H1 (cell line): Measurements from ENCODE around the gene TET1. TPM values are rescaled to one million over a fixed set of nuclear protein-coding genes. Genes with fewer than 3 reads are reported as not detected.

Experiments used
- CTCF ChIA-PET: fragments of 300-600 bp; sonication (Branson Sonifier 250); formaldehyde crosslinking; loops from one replicate; lab custom pipeline; 2021; ENCODE audit not compliant: partially characterized antibody; lab: Charles Lee
- POLR2A ChIA-PET: fragments of 300-600 bp; sonication (Branson Sonifier 250); formaldehyde crosslinking; loops from one replicate; lab custom pipeline; 2021; ENCODE audit warnings: inconsistent platforms; ENCODE audit not compliant: partially characterized antibody; lab: Charles Lee
- DNase-seq, 2 experiments: peaks; one replicate each; pipeline versions ENCODE4 v3.0.0 to v3.0.0-alpha.2; 2010 to 2022; ENCODE audit warnings: low spot score in 2 of 2, low read depth in 1 of 2, mixed read lengths in 1 of 2
- FAIRE-seq: peaks from 2 replicates; lab custom pipeline; 2011; peaks lifted over from hg19 to GRCh38; lab: Jason Lieb, UNC
- H2AFZ ChIP-seq: 2 replicates; pipeline ENCODE4 v1.8.1; 2012; ENCODE audit warnings: low read length, inconsistent platforms
- H2AK5ac ChIP-seq: 2 replicates; pipeline ENCODE4 v1.6.1; 2013; ENCODE audit warnings: low read depth, low read length
- H2BK120ac ChIP-seq: replicated peaks from 2 replicates; pipeline ENCODE3; 2013; ENCODE audit warnings: low read depth, low read length, inconsistent platforms
- H2BK12ac ChIP-seq: 2 replicates; pipeline ENCODE4 v1.6.1; 2013; ENCODE audit warnings: low read depth, low read length
- H2BK15ac ChIP-seq: 2 replicates; pipeline ENCODE4 v1.6.1; 2013; ENCODE audit warnings: low read length
- H2BK20ac ChIP-seq: 2 replicates; pipeline ENCODE4 v1.6.1; 2013; ENCODE audit warnings: low read length
- H2BK5ac ChIP-seq: 2 replicates; pipeline ENCODE4 v1.6.1; 2013; ENCODE audit warnings: low read depth, low read length
- H3K14ac ChIP-seq: 2 replicates; pipeline ENCODE4 v1.6.1; 2013; ENCODE audit warnings: inconsistent platforms; ENCODE audit not compliant: insufficient read length
- H3K18ac ChIP-seq: 2 replicates; pipeline ENCODE4 v1.6.1; 2013; ENCODE audit warnings: low read length; ENCODE audit errors: extremely low read depth
- H3K23ac ChIP-seq: 2 replicates; pipeline ENCODE4 v1.6.1; 2013; ENCODE audit warnings: inconsistent platforms; ENCODE audit not compliant: insufficient read length
- H3K23me2 ChIP-seq: 2 replicates; pipeline ENCODE4 v1.6.1; 2013; ENCODE audit warnings: low read depth, low read length
- H3K27ac ChIP-seq: 2 replicates; pipeline ENCODE4 v1.6.1; 2011; ENCODE audit warnings: low read depth, low read length, inconsistent platforms
- H3K27me3 ChIP-seq, 4 experiments: replicated peaks in 1 of 4; 1 replicate in 1 of 4; 2 replicates in 3 of 4; pipeline versions ENCODE4 v1.6.1 to v1.8.1; 2011 to 2013; ENCODE audit warnings: low read length in 3 of 4, mild to moderate bottlenecking in 3 of 4, inconsistent platforms in 2 of 4, mixed read lengths in 2 of 4, moderate library complexity in 1 of 4; ENCODE audit not compliant: control insufficient read depth in 3 of 4, insufficient read depth in 3 of 4; ENCODE audit errors: extremely low read depth in 1 of 4
- H3K36me3 ChIP-seq, 4 experiments: 2 replicates each; pipeline versions ENCODE4 v1.6.1 to v1.8.1; 2011 to 2013; ENCODE audit warnings: mild to moderate bottlenecking in 4 of 4, low read length in 3 of 4, moderate library complexity in 2 of 4, control low read depth in 1 of 4, inconsistent platforms in 1 of 4; ENCODE audit not compliant: insufficient read depth in 4 of 4, control insufficient read depth in 2 of 4
- H3K4ac ChIP-seq: replicated peaks from 2 replicates; pipeline ENCODE3; 2013; ENCODE audit warnings: low read length, low read depth, mixed read lengths, inconsistent platforms; ENCODE audit not compliant: insufficient read length
- H3K4me1 ChIP-seq, 4 experiments: replicated peaks in 1 of 4; 1 replicate in 1 of 4; 2 replicates in 3 of 4; pipeline versions ENCODE4 v1.6.1 to v1.8.1; 2011 to 2013; ENCODE audit warnings: low read length in 3 of 4, inconsistent platforms in 2 of 4, mixed read lengths in 1 of 4; ENCODE audit not compliant: insufficient read depth in 4 of 4, control insufficient read depth in 3 of 4
- H3K4me2 ChIP-seq, 2 experiments: 2 replicates each; pipeline versions ENCODE4 v1.6.1 to v1.8.1; 2011 to 2013; ENCODE audit warnings: low read depth in 2 of 2, low read length in 2 of 2, control low read depth in 1 of 2, inconsistent platforms in 1 of 2, mild to moderate bottlenecking in 1 of 2; ENCODE audit not compliant: insufficient read depth in 1 of 2
- H3K4me3 ChIP-seq, 4 experiments: fragments of 200-600, 300-600 bp in 1 of 4; sonication (generic), shearing (Covaris generic), sonication (Bioruptor Twin) in 1 of 4; 2 replicates each; pipeline versions ENCODE4 v1.5.1 to v1.8.1; 2011 to 2016; ENCODE audit warnings: low read length in 4 of 4, low read depth in 3 of 4, control low read depth in 2 of 4, inconsistent platforms in 2 of 4, mild to moderate bottlenecking in 2 of 4, mixed read lengths in 1 of 4, moderate library complexity in 1 of 4; ENCODE audit not compliant: insufficient read depth in 2 of 4; ENCODE audit errors: extremely low read depth in 1 of 4
- H3K56ac ChIP-seq: replicated peaks from 2 replicates; pipeline ENCODE3; 2013; ENCODE audit warnings: low read depth, mild to moderate bottlenecking, mixed read lengths, low read length, inconsistent platforms; ENCODE audit not compliant: insufficient read length
- H3K79me1 ChIP-seq: 2 replicates; pipeline ENCODE4 v1.6.1; 2013; ENCODE audit warnings: low read depth, low read length, control low read depth
- H3K79me2 ChIP-seq, 2 experiments: 2 replicates each; pipeline versions ENCODE4 v1.6.1 to v1.8.1; 2012 to 2013; ENCODE audit warnings: low read length in 2 of 2, mild to moderate bottlenecking in 2 of 2, inconsistent platforms in 1 of 2; ENCODE audit not compliant: insufficient read depth in 2 of 2, control insufficient read depth in 1 of 2
- H3K9ac ChIP-seq, 4 experiments: replicated peaks in 1 of 4; 1 replicate in 1 of 4; 2 replicates in 3 of 4; pipeline versions ENCODE4 v1.6.1 to v1.8.1; 2011 to 2013; ENCODE audit warnings: low read depth in 3 of 4, low read length in 3 of 4, control low read depth in 2 of 4, mild to moderate bottlenecking in 2 of 4, moderate library complexity in 2 of 4, inconsistent platforms in 1 of 4; ENCODE audit errors: extremely low read depth in 1 of 4
- H3K9me3 ChIP-seq, 2 experiments: 2 replicates each; pipeline versions ENCODE4 v1.6.1 to v1.8.1; 2012 to 2013; ENCODE audit warnings: mild to moderate bottlenecking in 2 of 2, moderate library complexity in 2 of 2, control low read depth in 1 of 2, inconsistent platforms in 1 of 2, low read depth in 1 of 2, low read length in 1 of 2, mixed read lengths in 1 of 2; ENCODE audit not compliant: insufficient read depth in 2 of 2
- H4K20me1 ChIP-seq, 2 experiments: replicated peaks in 1 of 2; 2 replicates each; pipeline versions ENCODE3 to v1.8.1; 2011 to 2013; ENCODE audit warnings: inconsistent platforms in 2 of 2, low read length in 2 of 2, mild to moderate bottlenecking in 1 of 2; ENCODE audit not compliant: insufficient read depth in 2 of 2, control insufficient read depth in 1 of 2
- H4K5ac ChIP-seq: 2 replicates; pipeline ENCODE4 v1.6.1; 2013; ENCODE audit warnings: low read length, low read depth, mixed read lengths, inconsistent platforms; ENCODE audit not compliant: insufficient read length
- H4K8ac ChIP-seq: 2 replicates; pipeline ENCODE4 v1.8.0; 2013; ENCODE audit warnings: mild to moderate bottlenecking, moderate library complexity, low read length, inconsistent platforms; ENCODE audit not compliant: insufficient read depth; ENCODE audit errors: extremely low read depth
- H4K91ac ChIP-seq: replicated peaks from 2 replicates; pipeline ENCODE3; 2013; ENCODE audit warnings: low read length, mixed read lengths, inconsistent platforms; ENCODE audit not compliant: insufficient read length
- ASH2L ChIP-seq: fragments of 200-600, 300-600 bp; sonication (generic); IDR thresholded peaks from one replicate; pipeline ENCODE4 v1.7.1; 2017; ENCODE audit warnings: low read length
- CBX5 ChIP-seq: fragments of 300-800, 300-1000 bp; sonication (generic); IDR thresholded peaks from 2 replicates; pipeline ENCODE4 v1.7.1; 2016; ENCODE audit warnings: antibody characterized with exemption, low read length, low read depth
- CEBPB ChIP-seq: IDR thresholded peaks from 2 replicates; pipeline ENCODE4 v1.6.1; 2012; ENCODE audit warnings: low read depth, low read length
- EP300 ChIP-seq, 2 experiments: IDR thresholded peaks; 1 replicate in 1 of 2; 2 replicates in 1 of 2; pipeline ENCODE4 v1.6.1; 2011 to 2012; ENCODE audit warnings: low read depth in 2 of 2, low read length in 2 of 2, mild to moderate bottlenecking in 2 of 2, borderline replicate concordance in 1 of 2, inconsistent platforms in 1 of 2, moderate library complexity in 1 of 2
- JUND ChIP-seq: IDR thresholded peaks from 2 replicates; pipeline ENCODE4 v1.6.1; 2011; ENCODE audit warnings: mild to moderate bottlenecking, improper control_type of control experiment, low read length
- KDM1A ChIP-seq: fragments of 200-600, 300-600 bp; sonication (generic); IDR thresholded peaks from 2 replicates; pipeline ENCODE4 v1.7.1; 2016; ENCODE audit warnings: mild to moderate bottlenecking, low read length, borderline replicate concordance
- NANOG ChIP-seq: IDR thresholded peaks from 2 replicates; pipeline ENCODE4 v1.6.1; 2011; ENCODE audit warnings: low read length, low read depth, mild to moderate bottlenecking, inconsistent platforms; ENCODE audit not compliant: insufficient read depth, poor library complexity, severe bottlenecking
- PHF8 ChIP-seq: fragments of 200-600 bp; sonication (generic); conservative IDR thresholded peaks from 2 replicates; pipeline ENCODE4 v1.7.1; 2012; ENCODE audit warnings: low read depth, mild to moderate bottlenecking, inconsistent platforms, low read length, moderate library complexity
- POLR2A ChIP-seq, 2 experiments: IDR thresholded peaks; 1 replicate in 1 of 2; 2 replicates in 1 of 2; pipeline ENCODE4 v1.6.1; 2011; ENCODE audit warnings: low read depth in 2 of 2, low read length in 2 of 2, mild to moderate bottlenecking in 2 of 2; ENCODE audit errors: control extremely low read depth in 1 of 2
- SIN3A ChIP-seq, 2 experiments: IDR thresholded peaks in 1 of 2; conservative IDR thresholded peaks in 1 of 2; 2 replicates each; pipeline ENCODE4 v1.6.1; 2011 to 2012; ENCODE audit warnings: low read length in 2 of 2, improper control_type of control experiment in 1 of 2, low read depth in 1 of 2, mild to moderate bottlenecking in 1 of 2
- SIX5 ChIP-seq: IDR thresholded peaks from 2 replicates; pipeline ENCODE4 v1.6.1; 2011; ENCODE audit warnings: mild to moderate bottlenecking, low read depth, low read length
- SP2 ChIP-seq: IDR thresholded peaks from 2 replicates; pipeline ENCODE4 v1.6.1; 2012; ENCODE audit warnings: mild to moderate bottlenecking, low read length, inconsistent platforms
- TAF7 ChIP-seq: optimal IDR thresholded peaks from 2 replicates; pipeline ENCODE3; 2011; ENCODE audit warnings: low read depth, mild to moderate bottlenecking, inconsistent platforms, low read length, moderate library complexity, borderline replicate concordance
- TEAD4 ChIP-seq: IDR thresholded peaks from 2 replicates; pipeline ENCODE4 v1.6.1; 2012; ENCODE audit warnings: low read depth, low read length, inconsistent platforms, mixed read lengths
- WGBS, 2 experiments: shearing (Covaris generic) in 1 of 2; methylation state at CpG; one replicate each; pipeline versions ENCODE4 v1.1.6 to v1.1.7; 2013 to 2015; ENCODE audit warnings: low lambda C conversion rate in 2 of 2, mixed read lengths in 2 of 2, inconsistent platforms in 1 of 2, low coverage in 1 of 2, missing lambda C conversion rate in 1 of 2; ENCODE audit not compliant: insufficient replicate concordance in 2 of 2, insufficient coverage in 1 of 2, insufficient read length in 1 of 2; ENCODE audit errors: extremely low coverage in 1 of 2, missing lambda C conversion rate in 1 of 2; 5-methylcytosine and 5-hydroxymethylcytosine counted together
- polyA plus RNA-seq, 7 experiments: library from polyadenylated mRNA; depleted of rRNA in 3 of 7; stranded (reverse) in 5 of 7; unstranded in 2 of 7; fragments of >200 nt in 5 of 7; fragments of 200-250 nt in 2 of 7; gene quantifications; 1 replicate in 5 of 7; 2 replicates in 1 of 7; 4 replicates in 1 of 7; pipeline versions ENCODE4 v1.2.1 to v1.2.3, GENCODE V29; 2011 to 2013; ENCODE audit warnings: missing spikeins in 2 of 7, mixed read lengths in 2 of 7
- total RNA-seq: library from RNA; stranded (reverse); fragmentation: NEBNext Ultra II Directional; extraction: Animal tissue kit (Norgen Biotek cat#: 25700); gene quantifications from 2 replicates; pipeline ENCODE4 v1.2.1, GENCODE V29; 2021

TET1 gene
- total and polyA plus RNA-seq, 2 of the 8 experiments (the other 6 are each of a cell fraction or from before 2014, with no cell fraction given) = 15.2 to 69.3 TPM

DNA sequence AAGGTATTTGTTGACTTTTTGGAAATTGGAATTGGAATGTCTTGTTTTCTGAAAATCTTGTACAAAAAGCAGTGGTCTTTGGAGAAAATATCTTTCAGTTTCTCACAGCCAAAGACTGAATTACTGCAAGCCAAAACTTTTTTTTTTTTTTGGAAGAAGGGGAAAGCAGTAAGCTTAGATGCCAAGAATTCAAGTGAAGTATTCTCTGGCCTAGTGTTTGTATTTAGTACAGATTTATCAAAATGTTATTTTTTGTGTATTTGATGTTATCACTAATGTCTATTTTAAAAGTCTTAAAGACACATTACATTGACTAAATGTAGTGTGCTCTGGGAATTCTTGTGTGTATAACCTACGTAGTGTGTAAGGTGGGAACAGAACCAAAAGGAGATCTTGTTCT is 6.2 kb downstream of the TET1 start:
- H4K20me1 ChIP-seq = peaks cover 8 to 9% of the 10 kb centered on the region in 2 experiments
- peaks cover 0 to 20% (median 8%) of the 10 kb centered on the region in 4 experiments; a peak in 6 of 7 replicates for H3K4me1 ChIP-seq
- H3K23me2 ChIP-seq = peaks cover 13% of the 10 kb centered on the region
- H3K27ac ChIP-seq = no peak overlapping the region
- H3K14ac ChIP-seq = no peak overlapping the region
- H3K79me2 ChIP-seq = peaks cover 33 to 92% of the 10 kb centered on the region in 2 experiments
- no peak overlapping the region for H3K4me3 ChIP-seq
- peaks cover 4% of the 10 kb centered on the region for H3K79me1 ChIP-seq
- H4K8ac ChIP-seq = no peak overlapping the region
- no peak overlapping the region for H2BK15ac ChIP-seq
- no peak overlapping the region for H2BK12ac ChIP-seq
- no peak overlapping the region for H3K4me2 ChIP-seq
- H3K9ac ChIP-seq = no peak overlapping the region
- H2BK20ac ChIP-seq = no peak overlapping the region
- H2AK5ac ChIP-seq = no peak overlapping the region
- H2BK5ac ChIP-seq = no peak overlapping the region
- no peak overlapping the region for H2BK120ac ChIP-seq
- DNase-seq (no peak), FAIRE-seq (no peak)
- H2AFZ ChIP-seq = no peak overlapping the region
- H3K23ac ChIP-seq = no peak overlapping the region
- no peaks in the 10 kb centered on the region for H3K9me3 ChIP-seq
- H3K56ac ChIP-seq = no peak overlapping the region
- H3K36me3 ChIP-seq = 0 out of 8 replicates have a peak, but pooled peaks cover 0 to 3% (median 0%) of the 10 kb centered on the region in 4 experiments
- no peaks in the 10 kb centered on the region for H3K27me3 ChIP-seq
- CTCF ChIA-PET = interaction anchor here (1.7 kb wide), 1 partner anchor 16 kb away, joined by 11 read pairs; no protein-coding TSS in a partner anchor
- no peak overlapping the region for H4K5ac ChIP-seq
- POLR2A ChIA-PET = no interaction called here
- no peak overlapping the region for H4K91ac ChIP-seq
- H3K18ac ChIP-seq = no peak overlapping the region
- WGBS, 2 experiments = 92% methylated on average over 1 of the region's 1 CpG; no CpG with 5 or more reads in 1 of the 2 experiments
- no peak overlapping the region for H3K4ac ChIP-seq
- TF ChIP-seq EP300 (IDR thresholded peaks at IDR 0.05; ENCODE audit: borderline replicate concordance in 1 of 2, low read depth in 2 of 2, low read length in 2 of 2) = no peak
- no peak for TF ChIP-seq NANOG
- no peak for TF ChIP-seq SP2
- no peak for TF ChIP-seq SIN3A (conservative IDR thresholded peaks at IDR 0.05 in 1 of 2, IDR thresholded peaks at IDR 0.05 in 1 of 2; ENCODE audit: low read depth in 1 of 2, low read length in 2 of 2)
- TF ChIP-seq TAF7 = no peak
- TF ChIP-seq TEAD4 = no peak
- no peak for TF ChIP-seq PHF8
- no peak for TF ChIP-seq CBX5
- TF ChIP-seq POLR2A (IDR thresholded peaks at IDR 0.05; ENCODE audit: control extremely low read depth in 1 of 2, low read depth in 2 of 2, low read length in 2 of 2) = no peak
- no peak for TF ChIP-seq ASH2L
- TF ChIP-seq SIX5 = no peak
- no peak for TF ChIP-seq KDM1A
- no peak for TF ChIP-seq CEBPB
- no peak for TF ChIP-seq JUND
